NCI-H82 (cell line): Measurements from ENCODE around the gene KCNK2.

Experiments used
- DNase-seq: peaks from one replicate; lab custom pipeline; 2025; lab: John Stamatoyannopoulos, UW

The KCNK2 gene

GRCh38 chr1:215252164-215252563 lies 169.6 kb downstream of the KCNK2 start:
- no peak for DNase-seq

- no peak for DNase-seq
Observed at GRCh38 chr1:215256936-215257679, 174.6 kb downstream of the KCNK2 start.

GRCh38 chr1:215260711-215261110 lies 178.2 kb downstream of the KCNK2 start:
- DNase-seq: no peak

GRCh38 chr1:215262106-215262505 lies 179.6 kb downstream of the KCNK2 start:
- no peak for DNase-seq

GRCh38 chr1:215263636-215264035 lies 181.1 kb downstream of the KCNK2 start:
- DNase-seq: no peak

GRCh38 chr1:215264649-215265048 lies 182.1 kb downstream of the KCNK2 start:
- DNase-seq: no peak

GRCh38 chr1:215267495-215267894 lies 185.0 kb downstream of the KCNK2 start:
- DNase-seq: no peak

- DNase-seq: no peak
Observed at GRCh38 chr1:215269955-215270354, 187.4 kb downstream of the KCNK2 start.

- DNase-seq: no peak
Observed at GRCh38 chr1:215273838-215274516, 191.4 kb downstream of the KCNK2 start.

- DNase-seq: no peak
Observed at GRCh38 chr1:215276582-215276981, 194.0 kb downstream of the KCNK2 start.

- DNase-seq: no peak
Observed at GRCh38 chr1:215277532-215277931, 195.0 kb downstream of the KCNK2 start.

- peak; percentile 84 for DNase-seq
Observed at GRCh38 chr1:215279682-215280081, 197.1 kb downstream of the KCNK2 start.

GRCh38 chr1:215282557-215282956 lies 200.0 kb downstream of the KCNK2 start:
- DNase-seq: no peak

- peak; percentile 53 for DNase-seq
Observed at GRCh38 chr1:215285013-215285800, 202.7 kb downstream of the KCNK2 start.
